Keratinocyte (primary cell): Measurements from ENCODE around the gene COL9A3. TPM values are rescaled to one million over a fixed set of nuclear protein-coding genes. Genes with fewer than 3 reads are reported as not detected.

Source experiments
- DNase-seq: peaks from one replicate; pipeline ENCODE4 v3.0.0-alpha.2; 2011; ENCODE audit warnings: low read depth, missing footprints, low spot score
- FAIRE-seq: peaks from 2 replicates; lab custom pipeline; 2011; peaks lifted over from hg19 to GRCh38; lab: Jason Lieb, UNC
- H2AFZ ChIP-seq: 2 replicates; pipeline ENCODE4 v1.6.0; 2012; ENCODE audit warnings: low read length, control low read depth, inconsistent platforms; ENCODE audit not compliant: control insufficient read depth
- H3K27ac ChIP-seq: 2 replicates; pipeline ENCODE4 v1.5.1; 2011; ENCODE audit warnings: low read length; ENCODE audit not compliant: control insufficient read depth, insufficient read depth
- H3K27me3 ChIP-seq: 3 replicates; pipeline ENCODE4 v1.6.0; 2011; ENCODE audit warnings: low read length; ENCODE audit not compliant: control insufficient read depth, insufficient read depth; ENCODE audit errors: extremely low read depth
- H3K36me3 ChIP-seq, 2 experiments: 2 replicates in 1 of 2; 3 replicates in 1 of 2; pipeline ENCODE4 v1.5.1; 2011; ENCODE audit warnings: low read length in 2 of 2, mild to moderate bottlenecking in 1 of 2; ENCODE audit not compliant: control insufficient read depth in 2 of 2, insufficient read depth in 2 of 2; ENCODE audit errors: extremely low read depth in 1 of 2
- H3K4me1 ChIP-seq: 3 replicates; pipeline ENCODE4 v1.5.1; 2011; ENCODE audit warnings: low read length; ENCODE audit not compliant: control insufficient read depth, insufficient read depth; ENCODE audit errors: extremely low read depth
- H3K4me2 ChIP-seq: 3 replicates; pipeline ENCODE4 v1.6.0; 2011; ENCODE audit warnings: low read depth, low read length; ENCODE audit not compliant: control insufficient read depth, insufficient read depth; ENCODE audit errors: extremely low read depth
- H3K4me3 ChIP-seq, 3 experiments: fragments of 200-600 bp in 1 of 3; sonication (generic) in 1 of 3; 2 replicates in 2 of 3; 3 replicates in 1 of 3; pipeline ENCODE4 v1.5.1; 2011 to 2016; ENCODE audit warnings: low read length in 3 of 3, mild to moderate bottlenecking in 3 of 3, control low read depth in 2 of 3, inconsistent platforms in 1 of 3, low read depth in 1 of 3, mixed read lengths in 1 of 3, mixed run types in 1 of 3, moderate library complexity in 1 of 3; ENCODE audit not compliant: control insufficient read depth in 2 of 3, insufficient read depth in 2 of 3; ENCODE audit errors: extremely low read depth in 1 of 3
- H3K79me2 ChIP-seq: 2 replicates; pipeline ENCODE4 v1.6.0; 2012; ENCODE audit warnings: low read length; ENCODE audit not compliant: control insufficient read depth, insufficient read depth
- H3K9ac ChIP-seq: 3 replicates; pipeline ENCODE4 v1.6.0; 2011; ENCODE audit warnings: low read length; ENCODE audit not compliant: control insufficient read depth, insufficient read depth; ENCODE audit errors: extremely low read depth
- H3K9me1 ChIP-seq: 3 replicates; pipeline ENCODE4 v1.6.0; 2011; ENCODE audit warnings: low read length; ENCODE audit not compliant: control insufficient read depth, insufficient read depth; ENCODE audit errors: extremely low read depth
- H3K9me3 ChIP-seq: 2 replicates; pipeline ENCODE4 v1.5.1; 2012; ENCODE audit warnings: low read depth, low read length; ENCODE audit not compliant: control insufficient read depth
- H4K20me1 ChIP-seq: 3 replicates; pipeline ENCODE4 v1.6.0; 2011; ENCODE audit warnings: low read length; ENCODE audit not compliant: control insufficient read depth, insufficient read depth; ENCODE audit errors: extremely low read depth
- EZH2 ChIP-seq: IDR thresholded peaks from one replicate; pipeline ENCODE4 v1.6.1; 2012; ENCODE audit warnings: inconsistent platforms, mild to moderate bottlenecking, low read length, moderate library complexity
- dilution Hi-C: fragments of 300-500 bp; cut with MboI; formaldehyde crosslinking; loops from one replicate; pipeline ENCODE4 v1.7.0; 2020; ENCODE audit warnings: low sequenced_read_pairs; ENCODE audit not compliant: extremely low pct_ligation_motif_present
- polyA plus RNA-seq, 5 experiments: library from polyadenylated mRNA; depleted of rRNA in 3 of 5; stranded (reverse) in 3 of 5; stranded (forward) in 1 of 5; unstranded in 1 of 5; fragments of >200 nt; gene quantifications; 1 replicate in 1 of 5; 2 replicates in 3 of 5; 3 replicates in 1 of 5; pipeline versions ENCODE4 v1.2.1 to v1.2.3, GENCODE V29; 2011 to 2012; ENCODE audit warnings: missing spikeins in 2 of 5, low read depth in 1 of 5, low replicate concordance in 1 of 5
- TF ChIP-seq, protein P1 (sequence below), 3 experiments: IDR thresholded peaks in 1 of 3; conservative IDR thresholded peaks in 1 of 3; optimal IDR thresholded peaks in 1 of 3; 2 replicates in 2 of 3; 3 replicates in 1 of 3; pipeline versions ENCODE3 to v1.5.1; 2011; ENCODE audit warnings: low read length in 3 of 3, mild to moderate bottlenecking in 3 of 3, moderate library complexity in 2 of 3, control low read depth in 1 of 3, inconsistent platforms in 1 of 3; ENCODE audit not compliant: insufficient read depth in 2 of 3; ENCODE audit errors: extremely low read depth in 1 of 3

The COL9A3 gene
- polyA plus RNA-seq, 1 donor (not counting 4 experiments of a cell fraction or from before 2014, with no cell fraction given) = 4.8 TPM

DNA sequence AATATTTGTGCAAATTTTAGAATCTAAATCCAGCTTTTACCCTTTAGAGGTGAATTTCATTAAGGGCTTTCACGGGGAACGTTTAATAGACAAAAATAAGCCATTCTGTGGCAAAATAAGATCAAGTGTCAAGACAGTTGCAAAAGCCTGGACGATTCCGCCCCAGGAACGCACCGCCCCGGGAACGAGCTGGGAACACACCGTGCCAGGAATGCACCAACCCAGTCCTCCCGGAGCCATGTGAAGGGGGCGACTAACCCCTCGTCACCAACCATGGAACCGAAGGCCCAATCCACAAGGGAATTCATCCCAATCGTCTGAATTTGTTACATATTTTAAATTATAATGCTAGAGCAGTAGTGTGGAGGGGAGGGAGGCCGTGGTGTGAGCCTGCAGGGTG lies 65.6 kb downstream of the COL9A3 start:
- Histone ChIP-seq H3K4me2 (no peak overlapping the region), H3K27me3 (no peaks in the 10 kb centered on the region), H3K9ac (no peak overlapping the region), H2AFZ (no peak overlapping the region), H3K27ac (no peak overlapping the region), H4K20me1 (no peaks in the 10 kb centered on the region), H3K79me2 (no peaks in the 10 kb centered on the region), H3K36me3 (peaks cover 10% of the 10 kb centered on the region in 2 experiments), H3K9me1 (no peaks in the 10 kb centered on the region), H3K4me1 (no peaks in the 10 kb centered on the region), H3K4me3 (no peak overlapping the region), H3K9me3 (no peaks in the 10 kb centered on the region)
- dilution Hi-C loops = no loop called here
- TF ChIP-seq, protein P1, sequence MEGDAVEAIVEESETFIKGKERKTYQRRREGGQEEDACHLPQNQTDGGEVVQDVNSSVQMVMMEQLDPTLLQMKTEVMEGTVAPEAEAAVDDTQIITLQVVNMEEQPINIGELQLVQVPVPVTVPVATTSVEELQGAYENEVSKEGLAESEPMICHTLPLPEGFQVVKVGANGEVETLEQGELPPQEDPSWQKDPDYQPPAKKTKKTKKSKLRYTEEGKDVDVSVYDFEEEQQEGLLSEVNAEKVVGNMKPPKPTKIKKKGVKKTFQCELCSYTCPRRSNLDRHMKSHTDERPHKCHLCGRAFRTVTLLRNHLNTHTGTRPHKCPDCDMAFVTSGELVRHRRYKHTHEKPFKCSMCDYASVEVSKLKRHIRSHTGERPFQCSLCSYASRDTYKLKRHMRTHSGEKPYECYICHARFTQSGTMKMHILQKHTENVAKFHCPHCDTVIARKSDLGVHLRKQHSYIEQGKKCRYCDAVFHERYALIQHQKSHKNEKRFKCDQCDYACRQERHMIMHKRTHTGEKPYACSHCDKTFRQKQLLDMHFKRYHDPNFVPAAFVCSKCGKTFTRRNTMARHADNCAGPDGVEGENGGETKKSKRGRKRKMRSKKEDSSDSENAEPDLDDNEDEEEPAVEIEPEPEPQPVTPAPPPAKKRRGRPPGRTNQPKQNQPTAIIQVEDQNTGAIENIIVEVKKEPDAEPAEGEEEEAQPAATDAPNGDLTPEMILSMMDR (optimal IDR thresholded peaks at IDR 0.05 in 1 of 3, IDR thresholded peaks at IDR 0.05 in 1 of 3, conservative IDR thresholded peaks at IDR 0.05 in 1 of 3; ENCODE audit: extremely low read depth in 1 of 3, insufficient read depth in 2 of 3, low read length in 3 of 3) = no peak
- TF ChIP-seq EZH2 = no peak
- FAIRE-seq (no peak), DNase-seq (no peak)

DNA sequence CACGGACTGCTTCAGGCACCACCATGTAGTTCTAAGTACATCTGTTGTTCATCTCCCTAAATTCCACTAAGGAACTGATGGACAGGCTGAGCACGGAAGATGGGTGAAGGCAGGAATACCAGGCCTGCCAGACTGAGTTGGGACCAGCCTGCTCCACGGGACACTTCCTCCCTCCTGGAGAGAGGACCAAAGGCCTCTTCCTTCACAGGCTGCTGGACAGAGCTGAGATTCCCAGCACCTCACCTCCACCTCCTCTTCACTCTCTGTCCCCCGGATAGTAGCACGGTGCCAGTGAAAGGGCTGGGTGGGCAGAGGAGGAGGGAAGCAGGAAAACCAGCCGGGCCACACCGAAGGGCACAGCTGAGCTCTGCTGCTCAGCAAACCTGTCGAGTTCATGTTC lies 67.7 kb downstream of the COL9A3 start:
- no peak for DNase-seq
- no peak for TF ChIP-seq EZH2
- TF ChIP-seq, protein P1 (optimal IDR thresholded peaks at IDR 0.05 in 1 of 3, IDR thresholded peaks at IDR 0.05 in 1 of 3, conservative IDR thresholded peaks at IDR 0.05 in 1 of 3; ENCODE audit: extremely low read depth in 1 of 3, insufficient read depth in 2 of 3, low read length in 3 of 3) = no peak
- no peaks in the 10 kb centered on the region for H3K4me1 ChIP-seq
- H3K79me2 ChIP-seq = no peaks in the 10 kb centered on the region
- dilution Hi-C loops = no loop called here
- no peaks in the 10 kb centered on the region for H3K27me3 ChIP-seq
- H2AFZ ChIP-seq = no peak overlapping the region
- FAIRE-seq = no peak
- H4K20me1 ChIP-seq = no peaks in the 10 kb centered on the region
- no peak overlapping the region for H3K4me3 ChIP-seq
- H3K9me1 ChIP-seq = no peaks in the 10 kb centered on the region
- H3K9me3 ChIP-seq = no peaks in the 10 kb centered on the region
- no peak overlapping the region for H3K9ac ChIP-seq
- no peak overlapping the region for H3K27ac ChIP-seq
- peaks cover 18 to 26% of the 10 kb centered on the region in 2 experiments for H3K36me3 ChIP-seq
- H3K4me2 ChIP-seq = no peak overlapping the region
